NCI-H2196 treated with DMSO at 0.1 percent for 48 hours (cell line): ENCODE results near the gene DACH2.
A peak's percentile ranks its signal among the peaks of the same experiment; 100 is the strongest.
"Not testable (repeated sequence)": the region's sequence is repeated elsewhere in the genome, so short reads cannot be mapped to it uniquely, and the experiment has no call there.

Experiments
- DNase-seq: peaks from one replicate; lab custom pipeline; 2025; ENCODE audit not compliant: unreplicated experiment; lab: John Stamatoyannopoulos, UW

Gene DACH2

GRCh38 chrX:86148024-86148511 lies at the start of gene DACH2:
DACH2 (plus strand) TSS chrX:86148451.
- DNase-seq = peak; percentile 34

- DNase-seq = no peak
Measured at GRCh38 chrX:86102341-86102740, 45.9 kb upstream of the DACH2 start.

- DNase-seq = no peak
Measured at GRCh38 chrX:86103061-86103460, 45.2 kb upstream of the DACH2 start.

- DNase-seq = no peak
Measured at GRCh38 chrX:86104526-86104925, 43.7 kb upstream of the DACH2 start.

- no peak for DNase-seq
Measured at GRCh38 chrX:86121916-86122315, 26.3 kb upstream of the DACH2 start.

- DNase-seq = no peak
Measured at GRCh38 chrX:86133761-86134160, 14.5 kb upstream of the DACH2 start.

- no peak for DNase-seq
Measured at GRCh38 chrX:86137071-86137470, 11.2 kb upstream of the DACH2 start.

GRCh38 chrX:86141786-86142185 lies 6.5 kb upstream of the DACH2 start:
- DNase-seq = no peak

GRCh38 chrX:86146102-86146501 lies 2.1 kb upstream of the DACH2 start:
- DNase-seq = no peak

GRCh38 chrX:86148594-86148993 lies 343 bp downstream of the DACH2 start:
- no peak for DNase-seq

- no peak for DNase-seq
Measured at GRCh38 chrX:86149119-86149518, 868 bp downstream of the DACH2 start.

GRCh38 chrX:86154553-86154952 lies 6.3 kb downstream of the DACH2 start:
- no peak for DNase-seq

GRCh38 chrX:86171366-86171765 lies 23.1 kb downstream of the DACH2 start:
- no peak for DNase-seq

GRCh38 chrX:86178906-86179305 lies 30.7 kb downstream of the DACH2 start:
- DNase-seq = no peak

- DNase-seq = not testable (repeated sequence)
Measured at GRCh38 chrX:86181325-86181724, 33.1 kb downstream of the DACH2 start.

GRCh38 chrX:86192827-86193226 lies 44.6 kb downstream of the DACH2 start:
- no peak for DNase-seq

GRCh38 chrX:86194758-86195157 lies 46.5 kb downstream of the DACH2 start:
- no peak for DNase-seq

- DNase-seq = no peak
Measured at GRCh38 chrX:86195343-86195742, 47.1 kb downstream of the DACH2 start.

GRCh38 chrX:86197815-86198214 lies 49.6 kb downstream of the DACH2 start:
- DNase-seq = no peak

GRCh38 chrX:86210772-86211171 lies 62.5 kb downstream of the DACH2 start:
- no peak for DNase-seq

- no peak for DNase-seq
Measured at GRCh38 chrX:86215260-86215659, 67.0 kb downstream of the DACH2 start.

GRCh38 chrX:86237482-86237881 lies 89.2 kb downstream of the DACH2 start:
- DNase-seq = no peak

GRCh38 chrX:86241547-86241946 lies 93.3 kb downstream of the DACH2 start:
- no peak for DNase-seq

GRCh38 chrX:86263526-86263925 lies 115.3 kb downstream of the DACH2 start:
- no peak for DNase-seq
